CD14-positive monocyte (primary cell): Measurements from ENCODE around the gene JDP2. TPM values are rescaled to one million over a fixed set of nuclear protein-coding genes. Genes with fewer than 3 reads are reported as not detected.

Source experiments
- DNase-seq, 3 donors: peaks; one replicate each; pipeline ENCODE4 v3.0.0-alpha.2; 2011 to 2022
- H2AFZ ChIP-seq: 2 replicates; pipeline ENCODE4 v1.6.0; 2012; ENCODE audit warnings: mild to moderate bottlenecking, low read depth, low read length, inconsistent platforms; ENCODE audit not compliant: insufficient read depth, poor library complexity, severe bottlenecking
- H3K27ac ChIP-seq, 2 donors: 1 replicate in 1 of 2; 2 replicates in 1 of 2; pipeline ENCODE4 v1.5.1; 2012 to 2013; ENCODE audit warnings: low read length in 2 of 2, control low read depth in 1 of 2, inconsistent platforms in 1 of 2, low read depth in 1 of 2, mild to moderate bottlenecking in 1 of 2
- H3K27me3 ChIP-seq, 2 donors: one replicate each; pipeline versions ENCODE4 v1.6.0 to v1.6.1; 2011 to 2013; ENCODE audit warnings: low read length in 2 of 2; ENCODE audit not compliant: control insufficient read depth in 2 of 2, insufficient read depth in 2 of 2
- H3K36me3 ChIP-seq, 2 donors: replicated peaks in 1 of 2; 1 replicate in 1 of 2; 2 replicates in 1 of 2; pipeline versions ENCODE4 v1.5.1 to v1.6.1; 2012 to 2013; ENCODE audit warnings: low read length in 2 of 2, control low read depth in 1 of 2, inconsistent platforms in 1 of 2, mild to moderate bottlenecking in 1 of 2; ENCODE audit not compliant: insufficient read depth in 2 of 2, control insufficient read depth in 1 of 2
- H3K4me1 ChIP-seq, 2 donors: 1 replicate in 1 of 2; 2 replicates in 1 of 2; pipeline versions ENCODE4 v1.5.1 to v1.6.1; 2012 to 2013; ENCODE audit warnings: low read length in 2 of 2, control low read depth in 1 of 2, inconsistent platforms in 1 of 2, mild to moderate bottlenecking in 1 of 2, moderate library complexity in 1 of 2; ENCODE audit not compliant: insufficient read depth in 2 of 2, control insufficient read depth in 1 of 2
- H3K4me2 ChIP-seq: replicated peaks from 2 replicates; pipeline ENCODE3; 2012; ENCODE audit warnings: low read length, moderate library complexity, mild to moderate bottlenecking; ENCODE audit not compliant: poor library complexity, severe bottlenecking; ENCODE audit errors: extremely low read depth
- H3K4me3 ChIP-seq, 3 experiments: fragments of 200-600 bp in 1 of 3; sonication (generic) in 1 of 3; replicated peaks in 1 of 3; 1 replicate in 2 of 3; 2 replicates in 1 of 3; pipeline ENCODE4 v1.5.1; 2011 to 2013; ENCODE audit warnings: low read length in 3 of 3, mild to moderate bottlenecking in 3 of 3, control low read depth in 2 of 3, low read depth in 2 of 3, inconsistent platforms in 1 of 3, moderate library complexity in 1 of 3
- H3K79me2 ChIP-seq: 2 replicates; pipeline ENCODE4 v1.6.0; 2012; ENCODE audit warnings: mild to moderate bottlenecking, control low read depth, inconsistent platforms, low read length, moderate library complexity; ENCODE audit not compliant: insufficient read depth
- H3K9ac ChIP-seq: 2 replicates; pipeline ENCODE4 v1.6.0; 2017; ENCODE audit warnings: low read length, mild to moderate bottlenecking; ENCODE audit not compliant: insufficient read depth, poor library complexity, severe bottlenecking
- H3K9me3 ChIP-seq, 2 donors: replicated peaks in 1 of 2; 1 replicate in 1 of 2; 2 replicates in 1 of 2; pipeline versions ENCODE4 v1.5.1 to v1.6.1; 2012 to 2013; ENCODE audit warnings: low read length in 2 of 2, control low read depth in 1 of 2; ENCODE audit not compliant: control insufficient read depth in 1 of 2, insufficient read depth in 1 of 2
- H4K20me1 ChIP-seq: 2 replicates; pipeline ENCODE4 v1.6.0; 2012; ENCODE audit warnings: mild to moderate bottlenecking, low read length, control low read depth, moderate library complexity; ENCODE audit not compliant: insufficient read depth
- H3K27ac Mint-ChIP-seq, 7 donors: one replicate each; pipeline ENCODE4 v1.8.0; 2020; ENCODE audit warnings: mild to moderate bottlenecking in 7 of 7, mixed read lengths in 7 of 7, moderate library complexity in 6 of 7, inconsistent platforms in 2 of 7
- H3K27me3 Mint-ChIP-seq, 3 donors: one replicate each; pipeline ENCODE4 v1.8.0; 2021 to 2022; ENCODE audit warnings: low read depth in 3 of 3, mild to moderate bottlenecking in 3 of 3, mixed read lengths in 3 of 3, moderate library complexity in 3 of 3, inconsistent platforms in 1 of 3
- H3K36me3 Mint-ChIP-seq, 2 donors: one replicate each; pipeline ENCODE4 v1.8.0; 2020; ENCODE audit warnings: mixed read lengths in 2 of 2, inconsistent platforms in 1 of 2, mild to moderate bottlenecking in 1 of 2
- H3K4me1 Mint-ChIP-seq: one replicate; pipeline ENCODE4 v1.8.0; 2020; ENCODE audit warnings: mild to moderate bottlenecking, mixed read lengths
- H3K4me3 Mint-ChIP-seq, 2 donors: one replicate each; pipeline ENCODE4 v1.8.0; 2020; ENCODE audit warnings: mild to moderate bottlenecking in 2 of 2, mixed read lengths in 2 of 2, moderate library complexity in 1 of 2
- H3K9me3 Mint-ChIP-seq, 7 donors: one replicate each; pipeline ENCODE4 v1.8.0; 2020 to 2022; ENCODE audit warnings: mixed read lengths in 7 of 7, mild to moderate bottlenecking in 6 of 7, moderate library complexity in 6 of 7, inconsistent platforms in 2 of 7
- CTCF ChIP-seq: fragments of 200-600 bp; IDR thresholded peaks from one replicate; pipeline ENCODE4 v1.8.0; 2022; ENCODE audit warnings: antibody characterized with exemption, mild to moderate bottlenecking
- WGBS: methylation state at CpG from one replicate; pipeline ENCODE4 v1.1.5; 2013; ENCODE audit warnings: missing lambda C conversion rate; ENCODE audit not compliant: insufficient coverage; 5-methylcytosine and 5-hydroxymethylcytosine counted together
- intact Hi-C, 2 donors: fragments of 100-400 bp; cut with micrococcal nuclease; formaldehyde crosslinking; loops; one replicate each; pipeline versions ENCODE4 v1.15.0 to v1.15.1; 2023
- polyA plus RNA-seq, 3 donors: library from polyadenylated mRNA; depleted of rRNA in 1 of 3; unstranded in 2 of 3; stranded (reverse) in 1 of 3; fragments of 300-500 nt in 2 of 3; fragments of >200 nt in 1 of 3; fragmentation: Illumina TruSeq in 2 of 3; gene quantifications; 1 replicate in 2 of 3; 2 replicates in 1 of 3; pipeline ENCODE4 v1.2.3, GENCODE V29; 2012 to 2021

The JDP2 gene
- polyA plus RNA-seq, 3 donors, result 3.5 to 69.2 (median 14.2) TPM

DNA sequence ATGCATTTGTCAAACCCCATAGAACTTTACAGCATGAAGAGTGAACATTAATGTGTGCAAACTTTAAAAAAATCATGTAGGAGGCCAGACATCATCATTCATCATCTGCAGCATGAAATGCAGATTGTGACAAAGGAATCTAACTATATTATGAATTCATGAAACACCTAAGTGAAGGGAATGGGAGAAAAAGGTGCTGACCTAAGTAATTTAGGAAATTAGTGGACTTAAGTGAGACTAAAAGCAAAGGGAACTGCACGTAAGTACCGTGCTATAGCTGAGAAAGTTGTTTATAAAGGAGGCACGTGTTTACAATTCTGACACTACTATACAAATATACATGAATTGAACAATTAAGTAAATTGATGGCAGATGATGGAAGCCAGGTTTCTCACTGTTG, 37.6 kb upstream of the JDP2 start:
- H3K4me1 Mint-ChIP-seq, result no peaks in the 10 kb centered on the region
- Histone ChIP-seq H3K36me3 (no peaks in the 10 kb centered on the region), H2AFZ (no peak overlapping the region), H3K4me2 (no peak overlapping the region), H4K20me1 (no peaks in the 10 kb centered on the region), H3K27me3 (no peaks in the 10 kb centered on the region), H3K9me3 (no peaks in the 10 kb centered on the region), H3K4me1 (no peaks in the 10 kb centered on the region), H3K79me2 (no peaks in the 10 kb centered on the region), H3K9ac (no peak overlapping the region), H3K4me3 (no peak overlapping the region), H3K27ac (no peak overlapping the region)
- no peaks in the 10 kb centered on the region for H3K9me3 Mint-ChIP-seq
- no peak overlapping the region for H3K27ac Mint-ChIP-seq
- H3K4me3 Mint-ChIP-seq, result no peak overlapping the region
- H3K27me3 Mint-ChIP-seq, result peaks cover 0 to 3% (median 2%) of the 10 kb centered on the region in 3 donors
- intact Hi-C loops, result no loop called here
- no peaks in the 10 kb centered on the region for H3K36me3 Mint-ChIP-seq
- WGBS, result no CpG with 5 or more reads among the region's 3 CpGs
- no peak for TF ChIP-seq CTCF
- no peak for DNase-seq

- TF ChIP-seq CTCF, result no peak
- no peak for DNase-seq
- H3K9me3 ChIP-seq, result no peaks in the 10 kb centered on the region
- no peak overlapping the region for H3K4me3 Mint-ChIP-seq
- no peaks in the 10 kb centered on the region for H3K4me1 Mint-ChIP-seq
- H3K27ac Mint-ChIP-seq, result no peak overlapping the region
- H3K9me3 Mint-ChIP-seq, result no peaks in the 10 kb centered on the region
- no peak overlapping the region for H3K27ac ChIP-seq
- WGBS, result 96% methylated on average over 5 of the region's 7 CpGs
- no peaks in the 10 kb centered on the region for H4K20me1 ChIP-seq
- no peak overlapping the region for H3K4me2 ChIP-seq
- intact Hi-C loops, result no loop called here
- no peaks in the 10 kb centered on the region for H3K79me2 ChIP-seq
- no peak overlapping the region for H2AFZ ChIP-seq
- no peaks in the 10 kb centered on the region for H3K4me1 ChIP-seq
- no peaks in the 10 kb centered on the region for H3K36me3 Mint-ChIP-seq
- H3K9ac ChIP-seq, result no peak overlapping the region
- H3K27me3 Mint-ChIP-seq, result peaks cover 0 to 5% (median 3%) of the 10 kb centered on the region in 3 donors
- H3K27me3 ChIP-seq, result no peaks in the 10 kb centered on the region
- H3K4me3 ChIP-seq, result no peak overlapping the region
- no peaks in the 10 kb centered on the region for H3K36me3 ChIP-seq
Observed at GRCh38 chr14:75391953-75392352, 35.9 kb upstream of the JDP2 start.
